Fibroblast of skin of left biceps (primary cell): ENCODE results near the gene HIRA.

Source experiments
- DNase-seq, 2 experiments: peaks; one replicate each; pipeline ENCODE4 v3.0.0-alpha.2; 2013; ENCODE audit warnings: low read depth in 2 of 2

The HIRA gene

GRCh38 chr22:19431649-19432132 lies at the start of gene HIRA:
TSS of gene HIRA (minus strand) at chr22:19431733. CDS start at chr22:19431476, 257 bp downstream.
- peak; percentile 37 to 40 for DNase-seq

GRCh38 chr22:19480789-19481188 lies 49.3 kb upstream of the HIRA start:
- DNase-seq, result no peak

GRCh38 chr22:19480173-19480568 lies 48.6 kb upstream of the HIRA start:
- no peak for DNase-seq

GRCh38 chr22:19479355-19480172 lies 48.0 kb upstream of the HIRA start, which contains the start of gene CDC45:
TSS of gene CDC45 (plus strand) at chr22:19479920. CDS start at chr22:19479969, 49 bp downstream.
- peak; percentile 94 to 96 for DNase-seq

GRCh38 chr22:19478901-19479354 lies 47.4 kb upstream of the HIRA start, which contains the start of gene UFD1:
TSS of gene UFD1 (minus strand) at chr22:19479193. CDS start at chr22:19479085, 108 bp downstream.
- DNase-seq, result peak; percentile 40 to 51

GRCh38 chr22:19478045-19478900 lies 46.7 kb upstream of the HIRA start:
- DNase-seq, result no peak

GRCh38 chr22:19477321-19478044 lies 46.0 kb upstream of the HIRA start:
- DNase-seq, result no peak

- no peak for DNase-seq
Observed at GRCh38 chr22:19476023-19476422, 44.5 kb upstream of the HIRA start.

GRCh38 chr22:19473578-19473977 lies 42.0 kb upstream of the HIRA start:
- DNase-seq, result no peak

- DNase-seq, result no peak
Observed at GRCh38 chr22:19472233-19472632, 40.7 kb upstream of the HIRA start.

GRCh38 chr22:19471572-19471971 lies 40.0 kb upstream of the HIRA start:
- no peak for DNase-seq

GRCh38 chr22:19470010-19470409 lies 38.5 kb upstream of the HIRA start:
- DNase-seq, result no peak

- no peak for DNase-seq
Observed at GRCh38 chr22:19469421-19469820, 37.9 kb upstream of the HIRA start.

- no peak for DNase-seq
Observed at GRCh38 chr22:19467912-19468311, 36.4 kb upstream of the HIRA start.

- DNase-seq, result no peak
Observed at GRCh38 chr22:19466848-19467752, 35.6 kb upstream of the HIRA start.

GRCh38 chr22:19466126-19466716 lies 34.7 kb upstream of the HIRA start:
- DNase-seq, result no peak

GRCh38 chr22:19464975-19465374 lies 33.4 kb upstream of the HIRA start:
- DNase-seq, result no peak

GRCh38 chr22:19464546-19464945 lies 33.0 kb upstream of the HIRA start:
- no peak for DNase-seq

GRCh38 chr22:19463491-19464469 lies 32.2 kb upstream of the HIRA start:
- no peak for DNase-seq
